ENCODE results near the gene SNAP91.
"Not testable (repeated sequence)": the region's sequence is repeated elsewhere in the genome, so short reads cannot be mapped to it uniquely, and the experiment has no call there.

SNAP91 gene

GRCh38 chr6:83708970-83709747 lies at the start of gene SNAP91:
Gene SNAP91, minus strand, starts transcription at chr6:83709101. Its CDS starts 1,174 bp downstream, at chr6:83707927.
- peak in 1 of 2 experiments; percentile 4 for DNase-seq

GRCh38 chr6:83758533-83758932 lies 49.6 kb upstream of the SNAP91 start:
- no peak for DNase-seq

- DNase-seq, result no peak
Measured at GRCh38 chr6:83757021-83757420, 48.1 kb upstream of the SNAP91 start.

- DNase-seq, result no peak
Measured at GRCh38 chr6:83756565-83756964, 47.7 kb upstream of the SNAP91 start.

- not testable (repeated sequence) for DNase-seq
Measured at GRCh38 chr6:83752375-83752774, 43.5 kb upstream of the SNAP91 start.

- no peak for DNase-seq
Measured at GRCh38 chr6:83741089-83741488, 32.2 kb upstream of the SNAP91 start.

GRCh38 chr6:83735461-83735860 lies 26.6 kb upstream of the SNAP91 start:
- no peak for DNase-seq

- no peak for DNase-seq
Measured at GRCh38 chr6:83729871-83730270, 21.0 kb upstream of the SNAP91 start.

GRCh38 chr6:83722876-83723275 lies 14.0 kb upstream of the SNAP91 start:
- no peak for DNase-seq

GRCh38 chr6:83717809-83718208 lies 8.9 kb upstream of the SNAP91 start:
- DNase-seq, result no peak

GRCh38 chr6:83711958-83712357 lies 3.1 kb upstream of the SNAP91 start:
- DNase-seq, result no peak

GRCh38 chr6:83709748-83710050 lies 798 bp upstream of the SNAP91 start:
- no peak for DNase-seq

- DNase-seq, result no peak
Measured at GRCh38 chr6:83708546-83708969, 343 bp downstream of the SNAP91 start.

- DNase-seq, result no peak
Measured at GRCh38 chr6:83707829-83708545, 914 bp downstream of the SNAP91 start.

GRCh38 chr6:83702749-83703148 lies 6.2 kb downstream of the SNAP91 start:
- DNase-seq, result no peak

- no peak for DNase-seq
Measured at GRCh38 chr6:83702077-83702476, 6.8 kb downstream of the SNAP91 start.

- DNase-seq, result no peak
Measured at GRCh38 chr6:83696674-83697073, 12.2 kb downstream of the SNAP91 start.

- no peak for DNase-seq
Measured at GRCh38 chr6:83685481-83685880, 23.4 kb downstream of the SNAP91 start.

- no peak for DNase-seq
Measured at GRCh38 chr6:83677791-83678190, 31.1 kb downstream of the SNAP91 start.

- DNase-seq, result no peak
Measured at GRCh38 chr6:83637953-83638352, 70.9 kb downstream of the SNAP91 start.

- no peak for DNase-seq
Measured at GRCh38 chr6:83636800-83637199, 72.1 kb downstream of the SNAP91 start.

GRCh38 chr6:83633609-83634008 lies 75.3 kb downstream of the SNAP91 start:
- no peak for DNase-seq

- DNase-seq, result no peak
Measured at GRCh38 chr6:83633149-83633548, 75.8 kb downstream of the SNAP91 start.

- DNase-seq, result not testable (repeated sequence)
Measured at GRCh38 chr6:83629908-83630307, 79.0 kb downstream of the SNAP91 start.

Measured in activated CD4-positive, alpha-beta T cell treated with anti-CD3 and anti-CD28 coated beads, Interleukin-2, amount 50 U/mL, for 48 hours (primary cell).